NCI-H510A treated with DMSO at 0.1 percent for 48 hours (cell line): Measurements from ENCODE around the gene GORASP1.

ENCODE experiments used
- DNase-seq: peaks from one replicate; lab custom pipeline; 2025; lab: John Stamatoyannopoulos, UW

GORASP1 gene

GRCh38 chr3:39141171-39141995, 34.0 kb upstream of the GORASP1 start:
- DNase-seq, result peak; percentile 12

DNA sequence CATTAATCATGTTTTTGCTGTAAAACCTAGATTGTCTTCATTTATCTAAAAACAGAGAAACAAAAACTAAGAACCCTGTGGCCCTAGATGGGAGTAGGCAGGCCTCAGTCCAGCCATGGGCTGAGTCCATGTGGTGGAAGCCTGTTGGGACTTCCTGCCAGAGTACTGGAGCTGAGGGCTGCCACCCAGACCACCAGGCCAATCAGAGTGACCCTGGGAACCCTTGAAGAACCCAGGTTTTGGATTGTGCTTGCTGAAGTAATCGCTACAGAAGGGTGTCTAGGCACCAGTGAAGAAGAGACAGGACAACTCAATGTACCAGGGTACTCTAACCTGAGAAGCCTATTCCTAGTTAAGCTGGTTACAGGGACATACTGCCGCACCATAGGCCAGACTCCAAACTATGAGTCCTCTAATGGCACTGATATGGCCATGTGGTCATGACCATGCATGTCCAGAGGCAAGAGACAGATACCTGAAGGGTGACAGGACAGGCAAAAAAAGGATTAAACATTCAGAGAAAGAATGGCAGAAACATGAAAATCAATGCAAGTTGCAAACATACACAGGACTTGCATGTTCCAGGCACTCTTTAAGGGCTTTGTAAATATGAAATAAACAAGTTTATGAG, 33.0 kb upstream of the GORASP1 start:
- no peak for DNase-seq

DNA sequence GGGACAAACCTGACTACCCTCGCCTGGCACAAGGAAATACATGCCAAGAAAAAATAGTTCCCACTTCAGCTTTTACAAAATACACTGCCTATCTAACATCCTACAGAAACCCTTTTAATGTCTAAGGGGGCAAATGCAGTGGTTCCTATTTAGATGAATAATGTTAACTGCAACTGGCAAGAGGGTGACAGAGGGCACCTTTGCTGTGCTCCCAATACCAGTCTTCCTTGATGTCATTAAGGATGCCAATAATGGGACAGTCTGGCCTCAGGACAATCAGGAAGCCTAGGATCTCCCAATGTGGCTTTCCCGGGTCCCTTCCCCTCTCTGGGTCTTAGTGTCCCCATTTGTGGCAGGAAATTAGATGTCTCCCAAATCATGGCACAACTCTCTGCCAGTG, 32.0 kb upstream of the GORASP1 start:
- DNase-seq, result no peak

DNA sequence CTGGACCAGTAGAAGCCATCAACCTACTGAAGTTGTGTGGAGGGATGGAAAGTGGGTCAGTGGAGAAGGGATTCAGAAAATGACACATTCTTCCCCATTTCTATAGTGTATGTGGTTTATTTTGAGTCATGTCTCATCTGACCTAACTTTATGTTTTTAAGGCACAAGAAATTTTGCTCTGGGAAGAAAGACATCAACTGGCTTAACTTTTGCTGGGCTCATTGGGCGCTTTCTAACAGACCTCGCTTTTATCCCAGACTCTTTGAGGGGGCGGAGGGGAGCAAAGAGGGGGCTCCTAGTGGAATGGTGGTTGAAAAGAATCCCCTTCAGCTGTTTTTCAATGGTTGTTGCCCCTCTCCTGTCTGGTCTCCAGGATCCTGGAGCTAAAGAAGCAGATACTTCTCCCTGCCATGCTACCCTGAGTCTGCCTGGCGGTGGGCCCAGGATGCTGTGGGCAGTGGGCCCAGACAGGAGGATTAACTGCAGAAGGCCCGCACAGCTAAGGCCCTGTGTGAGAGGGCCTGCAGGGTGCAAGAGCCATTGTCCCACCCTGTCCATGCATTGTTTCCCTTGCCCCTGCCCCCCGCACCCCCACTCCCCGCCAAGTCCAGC, 31.5 kb upstream of the GORASP1 start:
- DNase-seq, result no peak

DNA sequence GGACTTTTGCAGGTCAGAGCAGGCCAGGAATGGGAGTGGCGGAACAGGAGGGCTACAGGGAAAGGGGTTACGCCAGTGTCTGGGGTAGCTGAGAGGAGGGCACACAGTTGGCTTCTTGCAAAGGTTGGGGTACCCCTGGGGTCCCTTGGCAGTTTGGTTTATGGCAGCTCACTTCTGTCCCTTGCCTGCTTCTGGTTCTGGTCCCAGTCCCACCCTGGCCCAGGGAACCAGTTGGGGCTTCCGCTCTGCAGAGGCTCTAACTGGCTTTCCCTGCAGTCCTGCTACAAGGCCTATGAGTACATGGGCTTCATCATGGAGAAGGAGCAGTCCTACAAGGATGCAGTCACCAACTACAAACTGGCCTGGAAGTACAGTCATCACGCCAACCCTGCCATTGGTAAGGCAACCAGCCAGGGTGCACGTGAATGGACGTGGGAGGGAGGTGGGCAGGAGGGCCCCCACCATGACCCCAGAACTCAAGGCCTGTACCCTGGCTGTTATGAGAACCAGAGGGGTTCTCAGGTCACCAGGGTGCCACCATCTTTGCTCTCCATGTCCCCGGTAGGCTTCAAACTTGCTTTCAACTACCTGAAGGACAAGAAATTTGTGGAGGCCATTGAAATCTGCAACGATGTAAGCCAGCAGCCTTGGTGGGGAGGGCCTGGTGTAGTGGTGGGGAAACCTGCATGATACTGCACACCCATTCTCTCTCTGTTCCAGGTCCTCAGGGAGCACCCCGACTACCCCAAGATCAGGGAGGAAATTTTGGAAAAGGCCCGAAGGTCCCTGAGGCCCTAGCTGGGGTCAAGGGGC, 30.8 kb upstream of the GORASP1 start:
- DNase-seq, result no peak

- DNase-seq, result no peak
Observed at GRCh38 chr3:39137435-39137936, 30.1 kb upstream of the GORASP1 start.

DNA sequence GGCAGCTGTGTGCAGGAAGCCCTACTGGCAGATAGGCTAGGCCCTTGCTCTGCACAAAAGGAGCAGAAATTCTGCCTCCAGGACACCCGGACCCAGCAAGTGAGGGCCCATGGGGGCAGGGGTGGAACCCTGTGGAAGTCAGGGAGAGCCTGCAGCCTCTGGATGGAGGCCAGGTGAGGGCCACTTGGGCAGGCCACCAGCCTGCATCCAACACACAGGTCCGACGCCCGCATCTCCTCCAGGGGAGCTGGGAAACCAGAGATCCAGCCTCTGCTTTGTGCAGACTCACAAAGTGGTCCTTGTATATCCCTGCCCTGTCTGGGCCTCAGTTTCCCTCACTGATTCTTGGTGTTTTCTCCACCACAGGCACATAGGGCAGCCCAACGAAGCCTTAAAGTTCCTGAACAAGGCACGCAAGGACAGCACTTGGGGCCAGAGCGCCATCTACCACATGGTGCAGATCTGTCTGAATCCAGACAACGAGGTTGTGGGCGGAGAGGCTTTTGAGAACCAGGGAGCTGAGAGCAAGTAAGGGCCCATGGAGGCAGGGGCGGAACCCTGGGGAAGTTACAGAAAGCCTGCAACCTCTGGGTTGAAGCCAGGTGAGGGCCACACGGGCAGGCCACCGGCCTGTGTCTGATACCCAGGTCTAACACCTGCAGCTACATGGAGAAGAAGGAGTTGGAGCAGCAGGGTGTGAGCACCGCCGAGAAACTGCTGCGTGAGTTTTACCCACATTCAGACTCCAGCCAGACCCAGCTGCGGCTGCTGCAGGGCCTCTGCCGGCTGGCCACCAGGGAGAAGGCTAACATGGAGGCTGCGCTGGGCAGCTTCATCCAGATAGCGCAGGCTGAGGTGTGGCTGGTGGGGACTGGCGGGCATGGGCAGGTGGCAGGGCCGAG, 29.4 kb upstream of the GORASP1 start:
- no peak for DNase-seq

GRCh38 chr3:39135170-39135805, 27.9 kb upstream of the GORASP1 start:
- DNase-seq, result no peak

DNA sequence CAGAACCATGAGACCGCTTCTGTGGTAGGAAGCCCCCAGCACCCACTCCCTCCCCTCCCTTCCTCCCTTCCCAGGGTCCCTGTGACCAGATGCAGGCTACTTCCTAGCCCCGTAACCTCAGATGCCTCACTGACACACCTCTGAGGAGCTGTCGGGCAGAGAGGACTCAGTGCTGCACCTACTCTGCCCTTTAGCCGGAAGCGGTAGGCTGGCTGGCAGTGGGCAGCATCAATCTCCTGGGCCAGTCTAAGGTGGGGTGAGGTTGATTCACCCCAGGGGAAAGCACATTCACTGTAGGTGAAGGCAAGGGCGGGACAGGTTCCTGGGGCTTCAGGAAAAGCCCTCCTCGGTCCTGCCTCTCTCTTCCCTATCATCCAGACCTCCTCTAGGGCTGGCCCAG, 26.9 kb upstream of the GORASP1 start:
- DNase-seq, result no peak

GRCh38 chr3:39133822-39134221, 26.4 kb upstream of the GORASP1 start:
- DNase-seq, result no peak

DNA sequence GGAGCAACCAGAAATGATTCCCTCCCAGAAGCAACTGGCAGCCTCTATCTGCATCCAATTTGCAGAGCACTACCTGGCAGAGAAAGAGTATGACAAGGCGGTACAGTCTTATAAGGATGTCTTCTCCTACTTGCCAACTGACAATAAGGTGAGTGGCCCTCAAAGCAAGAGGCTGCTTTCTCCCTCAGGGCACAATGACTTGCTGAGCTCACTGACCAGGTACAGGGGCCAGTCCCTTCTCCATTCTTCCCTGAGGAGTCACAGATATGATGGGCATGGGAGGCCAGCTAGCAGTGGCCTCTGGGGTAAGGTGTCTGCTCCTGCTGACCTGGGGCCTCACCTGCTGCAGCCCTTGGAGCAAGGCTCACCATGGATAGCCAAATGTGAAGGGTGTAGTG, 25.7 kb upstream of the GORASP1 start:
- DNase-seq, result no peak

GRCh38 chr3:39132096-39133092, 25.0 kb upstream of the GORASP1 start:
- DNase-seq, result no peak

DNA sequence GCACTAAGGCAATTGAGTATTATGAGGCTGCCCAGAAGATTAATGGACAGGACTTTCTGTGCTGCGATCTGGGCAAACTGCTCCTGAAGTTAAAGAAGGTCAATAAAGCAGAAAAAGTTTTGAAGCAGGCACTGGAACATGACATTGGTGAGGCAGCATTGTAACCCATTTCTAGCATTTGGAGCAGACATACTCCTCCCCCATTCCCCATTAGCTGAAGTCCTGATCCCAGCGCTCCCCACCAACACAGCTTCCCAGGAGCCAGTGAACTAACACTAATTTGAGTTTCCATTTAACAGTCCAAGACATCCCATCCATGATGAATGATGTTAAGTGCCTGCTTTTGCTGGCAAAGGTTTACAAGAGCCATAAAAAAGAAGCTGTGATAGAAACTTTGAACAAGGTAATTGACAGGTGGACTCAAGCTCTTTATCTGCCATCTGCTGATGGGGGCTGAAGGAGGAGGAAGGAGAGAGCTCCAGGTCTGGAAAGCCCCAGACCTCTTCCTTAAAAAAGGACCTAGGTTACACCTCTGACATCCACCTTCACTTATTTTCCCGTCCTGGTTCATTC, 23.4 kb upstream of the GORASP1 start:
- no peak for DNase-seq

DNA sequence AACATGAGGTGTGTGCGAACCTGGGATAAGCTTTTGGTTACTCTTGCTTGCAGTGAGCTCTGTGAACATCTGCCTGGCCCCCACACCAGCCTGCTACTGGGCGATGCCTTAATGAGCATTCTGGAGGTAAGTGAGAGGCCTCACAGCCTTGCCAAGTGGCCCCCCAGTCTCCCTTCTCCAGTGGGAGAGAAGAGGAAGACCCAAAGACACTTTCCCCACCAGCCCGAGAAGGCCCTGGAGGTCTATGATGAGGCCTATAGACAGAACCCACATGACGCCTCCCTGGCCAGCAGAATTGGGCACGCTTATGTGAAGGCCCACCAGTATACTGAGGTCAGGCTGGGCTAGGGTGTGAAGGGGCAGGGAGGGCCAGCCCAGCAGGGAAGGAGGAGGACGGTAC, 22.6 kb upstream of the GORASP1 start:
- DNase-seq, result no peak

GRCh38 chr3:39128951-39129350, 21.5 kb upstream of the GORASP1 start:
- no peak for DNase-seq

DNA sequence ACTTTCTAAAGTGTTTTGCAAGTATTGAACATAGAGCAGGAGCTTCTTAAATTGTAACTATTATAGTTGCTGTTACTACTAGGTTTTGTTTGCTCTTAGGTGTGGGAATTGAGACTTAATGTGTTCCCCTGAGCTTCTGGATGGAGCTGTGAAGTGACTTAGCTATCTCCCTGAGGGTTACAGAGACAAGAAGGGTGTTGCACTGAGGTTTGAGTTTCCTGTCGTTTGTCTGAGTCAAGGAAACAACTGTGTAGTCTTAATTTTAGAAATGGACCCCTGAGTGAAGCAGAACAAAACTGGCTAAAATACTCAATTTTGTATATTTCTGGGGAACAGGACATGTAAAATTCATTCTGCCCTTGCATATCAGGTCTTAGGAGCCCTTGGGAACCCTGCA, 20.5 kb upstream of the GORASP1 start:
- DNase-seq, result no peak

GRCh38 chr3:39127269-39127907, 20.0 kb upstream of the GORASP1 start:
- DNase-seq, result no peak

DNA sequence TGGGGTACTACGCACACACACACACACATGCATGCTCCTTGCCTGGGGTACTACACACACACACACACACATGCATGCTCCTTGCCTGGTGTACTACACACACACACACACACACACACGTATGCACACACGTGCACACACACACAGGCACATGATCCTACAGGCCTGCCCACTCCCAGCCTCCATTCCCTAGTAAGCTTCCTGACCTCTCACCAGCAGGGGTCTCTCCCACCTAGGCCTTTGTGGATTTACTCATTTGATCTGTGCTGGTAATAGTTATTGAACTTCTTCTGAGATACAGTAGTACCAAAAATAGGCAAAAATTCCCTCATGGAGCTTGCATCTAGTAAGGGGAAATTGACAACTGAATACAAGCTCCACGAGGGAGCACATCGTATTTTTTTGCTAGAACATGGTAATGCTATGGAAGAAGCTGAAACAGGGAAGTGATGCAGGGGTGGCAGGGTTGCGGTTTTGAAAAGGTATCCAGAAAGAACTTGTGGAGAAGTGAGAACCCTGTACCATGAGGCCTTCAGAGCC, 19.2 kb upstream of the GORASP1 start:
- DNase-seq, result peak; percentile 13
